OCI-LY3 (cell line): ENCODE results near the gene CRTC3.

Experiments
- EZH2phosphoT487 ChIP-seq: fragments of 200-600 bp; shearing (Covaris generic); IDR thresholded peaks from 2 replicates; pipeline ENCODE4 v1.6.1; 2018; ENCODE audit warnings: antibody characterized with exemption, mixed run types, low read depth
- TF ChIP-seq, protein P1 (sequence below): fragments of 200-600, 300-600 bp; sonication (generic); IDR thresholded peaks from 2 replicates; pipeline ENCODE4 v1.5.1; 2014; ENCODE audit warnings: antibody characterized with exemption, low read length, low read depth

DNA sequence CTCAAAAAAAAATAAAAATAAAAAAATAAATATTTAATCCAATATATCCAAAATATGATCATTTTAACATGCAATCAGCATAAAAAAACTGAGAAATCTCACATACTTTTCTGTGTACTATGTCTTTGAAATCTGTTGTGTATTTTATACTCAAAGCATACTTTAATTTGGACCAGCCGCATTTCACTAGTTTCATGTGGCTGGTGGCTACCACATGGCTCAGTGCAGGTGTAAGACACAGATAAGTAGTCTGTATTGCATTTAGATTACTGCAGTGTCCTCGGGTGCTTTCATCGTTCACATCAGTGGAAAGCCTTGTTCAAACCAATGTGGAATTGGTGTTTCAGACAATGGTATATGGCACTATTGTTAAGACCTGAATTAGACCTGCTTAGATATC lies 11.0 kb downstream of the CRTC3 start:
- TF ChIP-seq, protein P1, sequence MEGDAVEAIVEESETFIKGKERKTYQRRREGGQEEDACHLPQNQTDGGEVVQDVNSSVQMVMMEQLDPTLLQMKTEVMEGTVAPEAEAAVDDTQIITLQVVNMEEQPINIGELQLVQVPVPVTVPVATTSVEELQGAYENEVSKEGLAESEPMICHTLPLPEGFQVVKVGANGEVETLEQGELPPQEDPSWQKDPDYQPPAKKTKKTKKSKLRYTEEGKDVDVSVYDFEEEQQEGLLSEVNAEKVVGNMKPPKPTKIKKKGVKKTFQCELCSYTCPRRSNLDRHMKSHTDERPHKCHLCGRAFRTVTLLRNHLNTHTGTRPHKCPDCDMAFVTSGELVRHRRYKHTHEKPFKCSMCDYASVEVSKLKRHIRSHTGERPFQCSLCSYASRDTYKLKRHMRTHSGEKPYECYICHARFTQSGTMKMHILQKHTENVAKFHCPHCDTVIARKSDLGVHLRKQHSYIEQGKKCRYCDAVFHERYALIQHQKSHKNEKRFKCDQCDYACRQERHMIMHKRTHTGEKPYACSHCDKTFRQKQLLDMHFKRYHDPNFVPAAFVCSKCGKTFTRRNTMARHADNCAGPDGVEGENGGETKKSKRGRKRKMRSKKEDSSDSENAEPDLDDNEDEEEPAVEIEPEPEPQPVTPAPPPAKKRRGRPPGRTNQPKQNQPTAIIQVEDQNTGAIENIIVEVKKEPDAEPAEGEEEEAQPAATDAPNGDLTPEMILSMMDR: no peak
- no peak for TF ChIP-seq EZH2phosphoT487
